IMR-90 (cell line): ENCODE data around the gene HTR3C. TPM values are rescaled to one million over a fixed set of nuclear protein-coding genes. Genes with fewer than 3 reads are reported as not detected.

Experiments
- ATAC-seq: fragments of 200-7000 bp; cut with Tn5 transposase; 2 replicates; pipeline ENCODE4 v1.9.1; 2020; ENCODE audit warnings: low read depth, mild to moderate bottlenecking, moderate library complexity
- BruUV-seq: library from RNA; stranded (reverse); fragments of 400-500 nt; replicated peaks from 2 replicates; lab custom pipeline; 2021; lab: Mats Ljungman, UMichigan
- CTCF ChIA-PET: fragments of 300-600 bp; formaldehyde crosslinking; extraction: SDS; loops from one replicate; lab custom pipeline; 2021; ENCODE audit warnings: antibody characterized with exemption; lab: Yijun Ruan, JAX
- POLR2A ChIA-PET: fragments of 300-600 bp; sonication (Branson Sonifier 250); formaldehyde crosslinking; loops from one replicate; lab custom pipeline; 2022; ENCODE audit warnings: antibody characterized with exemption; ENCODE audit not compliant: unreplicated experiment; lab: Charles Lee
- DNase-seq: peaks from one replicate; pipeline ENCODE4 v3.0.0; 2013
- H2AFZ ChIP-seq: replicated peaks from 2 replicates; pipeline ENCODE3; 2013; ENCODE audit warnings: low read length, mild to moderate bottlenecking; ENCODE audit not compliant: poor library complexity
- H2AK5ac ChIP-seq: 2 replicates; pipeline ENCODE4 v1.6.1; 2013; ENCODE audit warnings: low read depth, low read length, inconsistent platforms
- H2AK9ac ChIP-seq: replicated peaks from 2 replicates; pipeline ENCODE3; 2013; ENCODE audit warnings: mild to moderate bottlenecking, low read depth, low read length, moderate library complexity; ENCODE audit not compliant: poor library complexity
- H2BK120ac ChIP-seq: 2 replicates; pipeline ENCODE4 v1.6.1; 2013; ENCODE audit warnings: low read depth, low read length, inconsistent platforms
- H2BK15ac ChIP-seq: 3 replicates; pipeline ENCODE4 v1.6.1; 2013; ENCODE audit warnings: low read depth, low read length, inconsistent platforms
- H2BK20ac ChIP-seq: 2 replicates; pipeline ENCODE4 v1.6.1; 2013; ENCODE audit warnings: low read depth, mild to moderate bottlenecking, inconsistent platforms, low read length, moderate library complexity
- H2BK5ac ChIP-seq: 2 replicates; pipeline ENCODE4 v1.6.1; 2013; ENCODE audit warnings: mild to moderate bottlenecking, low read depth, low read length, inconsistent platforms; ENCODE audit not compliant: poor library complexity, severe bottlenecking
- H3K14ac ChIP-seq: replicated peaks from 2 replicates; pipeline ENCODE4 v1.6.1; 2013; ENCODE audit warnings: low read depth, low read length, inconsistent platforms
- H3K18ac ChIP-seq: 2 replicates; pipeline ENCODE4 v1.6.1; 2013; ENCODE audit warnings: low read depth, low read length, control low read depth
- H3K23ac ChIP-seq: 2 replicates; pipeline ENCODE4 v1.6.1; 2013; ENCODE audit warnings: low read depth, low read length, inconsistent platforms
- H3K27ac ChIP-seq: 2 replicates; pipeline ENCODE4 v1.5.1; 2013; ENCODE audit warnings: mild to moderate bottlenecking, control low read depth, low read length; ENCODE audit not compliant: insufficient read depth
- H3K27me3 ChIP-seq: 2 replicates; pipeline ENCODE4 v1.6.1; 2013; ENCODE audit warnings: low read length; ENCODE audit not compliant: control insufficient read depth, insufficient read depth
- H3K36me3 ChIP-seq: 2 replicates; pipeline ENCODE4 v1.6.1; 2013; ENCODE audit warnings: low read length, mixed read lengths; ENCODE audit not compliant: control insufficient read depth, insufficient read depth
- H3K4ac ChIP-seq: 2 replicates; pipeline ENCODE4 v1.6.1; 2013; ENCODE audit warnings: low read depth, low read length, inconsistent platforms
- H3K4me1 ChIP-seq: 2 replicates; pipeline ENCODE4 v1.6.1; 2013; ENCODE audit warnings: low read length, mixed read lengths; ENCODE audit not compliant: control insufficient read depth, insufficient read depth
- H3K4me2 ChIP-seq: 2 replicates; pipeline ENCODE4 v1.6.1; 2013; ENCODE audit warnings: low read depth, mild to moderate bottlenecking, control low read depth, low read length, moderate library complexity
- H3K4me3 ChIP-seq: 2 replicates; pipeline ENCODE4 v1.5.1; 2013; ENCODE audit warnings: low read depth, mild to moderate bottlenecking, control low read depth, low read length, moderate library complexity; ENCODE audit not compliant: insufficient read depth
- H3K56ac ChIP-seq: 2 replicates; pipeline ENCODE4 v1.6.1; 2013; ENCODE audit warnings: low read length, inconsistent platforms; ENCODE audit not compliant: insufficient read depth; ENCODE audit errors: extremely low read depth
- H3K79me1 ChIP-seq, 2 experiments: 2 replicates each; pipeline ENCODE4 v1.6.1; 2013; ENCODE audit warnings: low read length in 2 of 2, inconsistent platforms in 1 of 2, low read depth in 1 of 2
- H3K9ac ChIP-seq: 2 replicates; pipeline ENCODE4 v1.6.1; 2013; ENCODE audit warnings: low read depth, low read length, control low read depth
- H3K9me1 ChIP-seq: 2 replicates; pipeline ENCODE4 v1.6.1; 2013; ENCODE audit warnings: low read length, inconsistent platforms; ENCODE audit not compliant: insufficient read depth
- H3K9me3 ChIP-seq: 2 replicates; pipeline ENCODE4 v1.6.1; 2013; ENCODE audit warnings: low read length; ENCODE audit not compliant: control insufficient read depth, insufficient read depth
- H4K20me1 ChIP-seq: 2 replicates; pipeline ENCODE4 v1.6.1; 2013; ENCODE audit warnings: low read length, inconsistent platforms; ENCODE audit not compliant: insufficient read depth
- H4K5ac ChIP-seq: 2 replicates; pipeline ENCODE4 v1.6.1; 2013; ENCODE audit warnings: mild to moderate bottlenecking, low read depth, low read length, control low read depth
- H4K8ac ChIP-seq, 2 experiments: 2 replicates each; pipeline ENCODE4 v1.6.1; 2013; ENCODE audit warnings: low read depth in 2 of 2, low read length in 2 of 2, control low read depth in 1 of 2, inconsistent platforms in 1 of 2
- H4K91ac ChIP-seq: 2 replicates; pipeline ENCODE4 v1.6.1; 2013; ENCODE audit warnings: low read depth, low read length, inconsistent platforms; ENCODE audit not compliant: insufficient read depth
- CEBPB ChIP-seq: IDR thresholded peaks from 2 replicates; pipeline ENCODE4 v1.6.1; 2012; ENCODE audit warnings: low read depth, low read length, improper control_type of control experiment
- MXI1 ChIP-seq: IDR thresholded peaks from 2 replicates; pipeline ENCODE4 v1.6.1; 2012; ENCODE audit warnings: low read depth, mild to moderate bottlenecking, low read length, moderate library complexity, borderline replicate concordance
- WGBS, 2 experiments: methylation state at CpG; one replicate each; pipeline versions ENCODE4 v1.1.5 to v1.1.7; 2013; ENCODE audit warnings: missing lambda C conversion rate in 2 of 2; ENCODE audit not compliant: insufficient read length in 1 of 2; ENCODE audit errors: extremely low coverage in 2 of 2; 5-methylcytosine and 5-hydroxymethylcytosine counted together
- dilution Hi-C: fragments of 300-500 bp; cut with HindIII; formaldehyde crosslinking; loops from one replicate; pipeline ENCODE4 v1.14.3; 2018; ENCODE audit warnings: low sequenced_read_pairs; ENCODE audit not compliant: unreplicated experiment
- in situ Hi-C: fragments of 300-500 bp; cut with MboI; formaldehyde crosslinking; loops from 3 replicates; pipeline ENCODE4 v1.14.3; 2019; ENCODE audit warnings: low sequenced_read_pairs, inconsistent platforms, mixed read lengths
- intact Hi-C: fragments of 100-400 bp; cut with micrococcal nuclease; formaldehyde crosslinking; loops from 2 replicates; pipeline ENCODE4 v1.10.0; 2022
- polyA plus RNA-seq, 3 experiments: library from polyadenylated mRNA; depleted of rRNA; stranded (reverse); fragments of >200 nt; gene quantifications; 2 replicates each; pipeline ENCODE4 v1.2.3, GENCODE V29; 2012; ENCODE audit warnings: low replicate concordance in 1 of 3
- total RNA-seq: library from RNA; depleted of rRNA; stranded (reverse); fragments of >200 nt; gene quantifications from 2 replicates; pipeline ENCODE4 v1.2.3, GENCODE V29; 2012

Gene HTR3C
- total and polyA plus RNA-seq, 2 of the 4 experiments (the other 2 are of a cell fraction) = not detected

GRCh38 chr3:184066211-184066610 lies 13.4 kb downstream of the HTR3C start:
- H2AK9ac ChIP-seq = no peak overlapping the region
- no peaks in the 10 kb centered on the region for H3K9me3 ChIP-seq
- H3K4ac ChIP-seq = no peak overlapping the region
- no peaks in the 10 kb centered on the region; the same call in 1 of the 2 replicates for H3K9me1 ChIP-seq
- H2BK15ac ChIP-seq = no peak overlapping the region
- no peaks in the 10 kb centered on the region for H3K79me1 ChIP-seq
- dilution Hi-C loops (no loop called here), in situ Hi-C loops (no loop called here), intact Hi-C loops (no loop called here)
- no peak overlapping the region for H3K56ac ChIP-seq
- H2BK120ac ChIP-seq = no peak overlapping the region
- H3K36me3 ChIP-seq = no peaks in the 10 kb centered on the region
- no peaks in the 10 kb centered on the region for H4K20me1 ChIP-seq
- H3K23ac ChIP-seq = no peak overlapping the region
- H4K5ac ChIP-seq = no peak overlapping the region
- H2BK5ac ChIP-seq = no peak overlapping the region
- ChIA-PET CTCF (no interaction called here), POLR2A (no interaction called here)
- H2AK5ac ChIP-seq = no peak overlapping the region
- H4K8ac ChIP-seq = no peak overlapping the region
- H3K14ac ChIP-seq = no peak overlapping the region
- H3K18ac ChIP-seq = no peak overlapping the region
- no peak overlapping the region for H3K4me3 ChIP-seq
- no peak overlapping the region for H4K91ac ChIP-seq
- no peak overlapping the region for H3K9ac ChIP-seq
- H3K27me3 ChIP-seq = peaks cover 4% of the 10 kb centered on the region
- ATAC-seq (no peak), DNase-seq (peak; percentile 9)
- no peak overlapping the region for H2AFZ ChIP-seq
- H3K4me1 ChIP-seq = no peaks in the 10 kb centered on the region
- no peak overlapping the region for H2BK20ac ChIP-seq
- H3K27ac ChIP-seq = no peak overlapping the region
- H3K4me2 ChIP-seq = no peak overlapping the region
- WGBS, 2 experiments = no CpG with 5 or more reads among the region's 2 CpGs
- no peak for TF ChIP-seq CEBPB
- no peak for TF ChIP-seq MXI1
- BruUV-seq = no TSS peak
